Heart left ventricle (tissue), 13 donors: Measurements from ENCODE around the gene NKAPL.

Experiments used
- POLR2A ChIP-seq, 2 donors: fragments of 450-650 bp; IDR thresholded peaks; one replicate each; pipeline ENCODE4 v1.6.1; 2017; ENCODE audit warnings: antibody characterized with exemption in 2 of 2, mild to moderate bottlenecking in 2 of 2, moderate library complexity in 2 of 2
- TF ChIP-seq, protein P1 (sequence below), 12 donors: fragments of 200-600 bp; sonication (generic) in 4 of 12; IDR thresholded peaks; one replicate each; pipeline versions ENCODE4 v1.5.0 to v1.8.0; 2018 to 2022; ENCODE audit warnings: antibody characterized with exemption in 12 of 12, mild to moderate bottlenecking in 5 of 12
- donor health status: ischemic (EF 13 %, LVEDD 7.1; RV severe dilation, severe dysfunction).
- donor health status: DM: no; HTN: yes; CAD: no.
- donor health status: DM: no; HTN: no; CAD: no.
- donor health status: ischemic (EF 25% LVEDD 6.9; RV normal size, moderate dysfunction).
- donor health status: ischemic (EF 25% LVEDD 5.7; RV mildly dilated, moderate dysfunction).
- donor health status: ischemic (EF 35%, LVEDD 5.7; RV mildly dilated, moderate dysfunction).
- donor health status: nonischemic (EF 11% LVEDD 7.7; RV severe dilation, severe dysfunction).
- donor health status: DM: yes; HTN: yes; CAD: no.
- donor health status: PGD.
- donor health status: ischemic (EF 29% LVEDD 5.4; RV normal size, mild dysfunction).
- donor health status: nonischemic (EF 23%, LVEDD 6.1; RV moderate dilation, normal function).

DNA sequence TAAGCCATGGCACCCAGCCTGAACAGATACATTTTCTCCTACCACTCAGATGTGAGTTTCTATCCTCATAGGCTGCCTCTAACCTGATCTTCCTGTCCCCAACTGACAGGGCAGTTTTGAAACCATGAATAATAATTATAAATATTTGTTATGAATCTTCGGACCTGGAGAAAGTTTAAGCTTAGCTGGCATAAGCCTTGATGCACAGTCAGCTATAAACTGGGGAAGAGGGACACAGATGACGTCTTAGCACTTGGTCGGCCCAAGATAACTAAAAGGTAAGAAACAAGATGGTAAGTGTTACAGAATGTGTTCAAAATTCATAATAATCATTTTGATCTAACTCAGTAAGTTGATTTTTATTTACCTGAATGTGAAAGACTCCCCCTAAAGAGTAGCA lies 15.2 kb upstream of the NKAPL start:
- TF ChIP-seq, protein P1, sequence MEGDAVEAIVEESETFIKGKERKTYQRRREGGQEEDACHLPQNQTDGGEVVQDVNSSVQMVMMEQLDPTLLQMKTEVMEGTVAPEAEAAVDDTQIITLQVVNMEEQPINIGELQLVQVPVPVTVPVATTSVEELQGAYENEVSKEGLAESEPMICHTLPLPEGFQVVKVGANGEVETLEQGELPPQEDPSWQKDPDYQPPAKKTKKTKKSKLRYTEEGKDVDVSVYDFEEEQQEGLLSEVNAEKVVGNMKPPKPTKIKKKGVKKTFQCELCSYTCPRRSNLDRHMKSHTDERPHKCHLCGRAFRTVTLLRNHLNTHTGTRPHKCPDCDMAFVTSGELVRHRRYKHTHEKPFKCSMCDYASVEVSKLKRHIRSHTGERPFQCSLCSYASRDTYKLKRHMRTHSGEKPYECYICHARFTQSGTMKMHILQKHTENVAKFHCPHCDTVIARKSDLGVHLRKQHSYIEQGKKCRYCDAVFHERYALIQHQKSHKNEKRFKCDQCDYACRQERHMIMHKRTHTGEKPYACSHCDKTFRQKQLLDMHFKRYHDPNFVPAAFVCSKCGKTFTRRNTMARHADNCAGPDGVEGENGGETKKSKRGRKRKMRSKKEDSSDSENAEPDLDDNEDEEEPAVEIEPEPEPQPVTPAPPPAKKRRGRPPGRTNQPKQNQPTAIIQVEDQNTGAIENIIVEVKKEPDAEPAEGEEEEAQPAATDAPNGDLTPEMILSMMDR (IDR thresholded peaks at IDR 0.05): no peak
- no peak for TF ChIP-seq POLR2A (IDR thresholded peaks at IDR 0.05)
